Duodenal mucosa (tissue), 2 donors: ENCODE measurements around the gene KLK15.

Experiments
- H3K27ac ChIP-seq: one replicate; pipeline ENCODE4 v1.7.0; 2013; ENCODE audit warnings: low read depth, low read length
- H3K27me3 ChIP-seq, 2 donors: one replicate each; pipeline ENCODE4 v1.7.0; 2013; ENCODE audit warnings: low read length in 2 of 2, control low read depth in 1 of 2; ENCODE audit not compliant: insufficient read depth in 2 of 2, control insufficient read depth in 1 of 2
- H3K36me3 ChIP-seq, 2 donors: one replicate each; pipeline ENCODE4 v1.7.0; 2013; ENCODE audit warnings: low read length in 2 of 2, control low read depth in 1 of 2; ENCODE audit not compliant: insufficient read depth in 2 of 2, control insufficient read depth in 1 of 2
- H3K4me1 ChIP-seq, 2 donors: one replicate each; pipeline ENCODE4 v1.7.0; 2013; ENCODE audit warnings: low read length in 2 of 2, control low read depth in 1 of 2; ENCODE audit not compliant: insufficient read depth in 2 of 2, control insufficient read depth in 1 of 2
- H3K4me3 ChIP-seq, 2 donors: one replicate each; pipeline ENCODE4 v1.7.0; 2013; ENCODE audit warnings: low read length in 2 of 2, low read depth in 1 of 2
- H3K9ac ChIP-seq, 2 donors: one replicate each; pipeline ENCODE4 v1.7.0; 2013; ENCODE audit warnings: low read length in 2 of 2, low read depth in 1 of 2
- H3K9me3 ChIP-seq, 2 donors: one replicate each; pipeline ENCODE4 v1.7.0; 2013; ENCODE audit warnings: low read length in 2 of 2, control low read depth in 1 of 2; ENCODE audit not compliant: control insufficient read depth in 1 of 2

KLK15 gene

GRCh38 chr19:50833117-50833801 is at the start of gene KLK15:
KLK15 (minus strand) TSS chr19:50833574; CDS start chr19:50831492, 2,082 bp downstream.
- Histone ChIP-seq H3K36me3 (no peaks in the 10 kb centered on the region), H3K4me1 (peaks cover 6 to 17% of the 10 kb centered on the region in 2 donors), H3K9me3 (no peaks in the 10 kb centered on the region), H3K9ac (no peak within 1 kb of the TSS), H3K4me3 (no peak within 1 kb of the TSS), H3K27ac (no peak within 1 kb of the TSS), H3K27me3 (peaks cover 0 to 2% of the 10 kb centered on the region in 2 donors)

GRCh38 chr19:50882188-50882587 is 48.8 kb upstream of the KLK15 start:
- H3K27ac ChIP-seq: no peak overlapping the region
- H3K4me1 ChIP-seq: no peaks in the 10 kb centered on the region
- H3K9ac ChIP-seq: no peak overlapping the region
- H3K9me3 ChIP-seq: no peaks in the 10 kb centered on the region
- no peak overlapping the region for H3K4me3 ChIP-seq
- H3K36me3 ChIP-seq: no peaks in the 10 kb centered on the region
- peaks cover 4% of the 10 kb centered on the region in 2 donors for H3K27me3 ChIP-seq

- H3K27me3 ChIP-seq: peaks cover 4 to 6% of the 10 kb centered on the region in 2 donors
- no peaks in the 10 kb centered on the region for H3K4me1 ChIP-seq
- no peaks in the 10 kb centered on the region for H3K36me3 ChIP-seq
- H3K27ac ChIP-seq: no peak overlapping the region
- no peak overlapping the region for H3K9ac ChIP-seq
- no peak overlapping the region for H3K4me3 ChIP-seq
- no peaks in the 10 kb centered on the region for H3K9me3 ChIP-seq
Observed at GRCh38 chr19:50880241-50880640, 46.9 kb upstream of the KLK15 start.

GRCh38 chr19:50878851-50879250 is 45.5 kb upstream of the KLK15 start:
- Histone ChIP-seq H3K9me3 (no peaks in the 10 kb centered on the region), H3K27ac (no peak overlapping the region), H3K9ac (no peak overlapping the region), H3K27me3 (peaks cover 3 to 4% of the 10 kb centered on the region in 2 donors), H3K36me3 (no peaks in the 10 kb centered on the region), H3K4me1 (no peaks in the 10 kb centered on the region), H3K4me3 (no peak overlapping the region)

GRCh38 chr19:50877338-50877737 is 44.0 kb upstream of the KLK15 start:
- Histone ChIP-seq H3K4me3 (no peak overlapping the region), H3K4me1 (no peaks in the 10 kb centered on the region), H3K27me3 (peaks cover 3 to 4% of the 10 kb centered on the region in 2 donors), H3K9ac (no peak overlapping the region), H3K36me3 (no peaks in the 10 kb centered on the region), H3K27ac (no peak overlapping the region), H3K9me3 (no peaks in the 10 kb centered on the region)

- Histone ChIP-seq H3K27me3 (peaks cover 3 to 4% of the 10 kb centered on the region in 2 donors), H3K36me3 (no peaks in the 10 kb centered on the region), H3K27ac (no peak overlapping the region), H3K4me1 (no peaks in the 10 kb centered on the region), H3K9me3 (no peaks in the 10 kb centered on the region), H3K9ac (no peak overlapping the region), H3K4me3 (no peak overlapping the region)
Observed at GRCh38 chr19:50876456-50876855, 43.1 kb upstream of the KLK15 start.

GRCh38 chr19:50875795-50876422 is 42.5 kb upstream of the KLK15 start:
- H3K9me3 ChIP-seq: no peaks in the 10 kb centered on the region
- no peak overlapping the region for H3K9ac ChIP-seq
- H3K4me1 ChIP-seq: no peaks in the 10 kb centered on the region
- H3K27me3 ChIP-seq: peaks cover 3 to 4% of the 10 kb centered on the region in 2 donors
- H3K4me3 ChIP-seq: no peak overlapping the region
- no peaks in the 10 kb centered on the region for H3K36me3 ChIP-seq
- no peak overlapping the region for H3K27ac ChIP-seq

GRCh38 chr19:50874211-50874610 is 40.8 kb upstream of the KLK15 start:
- Histone ChIP-seq H3K4me3 (no peak overlapping the region), H3K9ac (no peak overlapping the region)

GRCh38 chr19:50873056-50873455 is 39.7 kb upstream of the KLK15 start, which contains the start of gene KLK2:
KLK2 (plus strand) TSS chr19:50873439; CDS start chr19:50873474, 35 bp downstream.
- no peak within 1 kb of the TSS for H3K9ac ChIP-seq
- no peaks in the 10 kb centered on the region for H3K36me3 ChIP-seq
- H3K4me3 ChIP-seq: no peak within 1 kb of the TSS
- no peaks in the 10 kb centered on the region for H3K9me3 ChIP-seq
- no peak within 1 kb of the TSS for H3K27ac ChIP-seq
- peaks cover 0 to 9% of the 10 kb centered on the region in 2 donors for H3K27me3 ChIP-seq
- no peaks in the 10 kb centered on the region for H3K4me1 ChIP-seq

More at GRCh38 chr19:50874211-50874610, 40.8 kb upstream of the KLK15 start:
- Histone ChIP-seq H3K9me3 (no peaks in the 10 kb centered on the region), H3K27me3 (peaks cover 0 to 9% of the 10 kb centered on the region in 2 donors), H3K4me1 (no peaks in the 10 kb centered on the region), H3K36me3 (no peaks in the 10 kb centered on the region), H3K27ac (no peak overlapping the region)

GRCh38 chr19:50870417-50871089 is 37.2 kb upstream of the KLK15 start:
- Histone ChIP-seq H3K36me3 (no peaks in the 10 kb centered on the region), H3K27me3 (peaks cover 0 to 6% of the 10 kb centered on the region in 2 donors), H3K9ac (no peak overlapping the region)

More at GRCh38 chr19:50870417-50871089, 37.2 kb upstream of the KLK15 start:
- Histone ChIP-seq H3K4me1 (no peaks in the 10 kb centered on the region), H3K4me3 (no peak overlapping the region), H3K27ac (no peak overlapping the region), H3K9me3 (no peaks in the 10 kb centered on the region)
